ENCODE data around the gene CMC4. TPM values are rescaled to one million over a fixed set of nuclear protein-coding genes. Genes with fewer than 3 reads are reported as not detected.

Gene CMC4
- total RNA-seq, 2 experiments from 2014 or later = 5.6 to 6.5 TPM

- peaks cover 39% of the 10 kb centered on the region for H3K36me3 Mint-ChIP-seq (ENCODE audit: low read depth)
- ATAC-seq (ENCODE audit: poor library complexity) = no peak
- no peak overlapping the region for H3K4me3 Mint-ChIP-seq
- Histone ChIP-seq H3K4me1 (ENCODE audit: insufficient read depth, low read length) (no peaks in the 10 kb centered on the region), H3K36me3 (ENCODE audit: insufficient read depth, low read length) (peaks cover 22% of the 10 kb centered on the region), H3K9me3 (ENCODE audit: control insufficient read depth in 1 of 2, insufficient read depth in 1 of 2, low read length in 2 of 2) (no peaks in the 10 kb centered on the region), H3K27me3 (ENCODE audit: control insufficient read depth in 1 of 2, insufficient read depth in 2 of 2, low read length in 2 of 2) (no peaks in the 10 kb centered on the region), H3K27ac (ENCODE audit: low read depth in 1 of 2, low read length in 2 of 2) (no peak overlapping the region), H3K4me3 (ENCODE audit: low read length) (no peak overlapping the region)
- H3K4me1 Mint-ChIP-seq (ENCODE audit: low read depth) = no peaks in the 10 kb centered on the region
- CTCF ChIA-PET = no interaction called here
- intact Hi-C loops (cut with DNase I, micrococcal nuclease) = no loop called here
- H3K27me3 Mint-ChIP-seq = no peaks in the 10 kb centered on the region
- H3K9me3 Mint-ChIP-seq = no peaks in the 10 kb centered on the region
- DNase-seq = no peak
- POLR2A ChIA-PET = no interaction called here
- no peak for TF ChIP-seq CTCF (IDR thresholded peaks at IDR 0.05)
- no peak overlapping the region for H3K27ac Mint-ChIP-seq
Observed at GRCh38 chrX:155112171-155112570, 41.2 kb upstream of the CMC4 start.

DNA sequence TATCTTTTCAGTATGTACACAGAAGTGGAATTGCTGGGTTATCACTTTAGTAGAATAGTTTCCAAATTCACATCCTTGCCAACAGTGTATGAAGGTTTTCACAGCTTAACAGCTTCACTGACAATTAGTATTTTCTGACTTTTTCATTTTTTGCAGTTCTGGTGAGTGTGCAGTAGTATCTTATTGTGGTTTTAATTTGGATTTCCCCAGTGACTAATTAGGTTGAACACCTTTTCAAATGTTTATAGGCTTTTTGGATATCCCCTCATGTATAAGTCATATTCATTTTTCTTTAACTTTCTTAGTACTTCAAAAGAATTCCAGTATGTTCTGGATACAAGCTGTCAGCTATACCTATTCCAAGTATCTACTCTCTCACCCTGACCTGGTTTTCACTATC is 37.5 kb upstream of the CMC4 start:
- Histone ChIP-seq H3K4me3 (ENCODE audit: low read length) (no peak overlapping the region), H3K27ac (ENCODE audit: low read depth in 1 of 2, low read length in 2 of 2) (no peak overlapping the region), H3K27me3 (ENCODE audit: control insufficient read depth in 1 of 2, insufficient read depth in 2 of 2, low read length in 2 of 2) (no peaks in the 10 kb centered on the region), H3K36me3 (ENCODE audit: insufficient read depth, low read length) (peaks cover 15% of the 10 kb centered on the region), H3K4me1 (ENCODE audit: insufficient read depth, low read length) (no peaks in the 10 kb centered on the region), H3K9me3 (ENCODE audit: control insufficient read depth in 1 of 2, insufficient read depth in 1 of 2, low read length in 2 of 2) (no peaks in the 10 kb centered on the region)
- intact Hi-C loops (cut with DNase I, micrococcal nuclease) = loop anchor here in 1 of 2 experiments (10.0 kb wide), 1 partner anchor 546 kb away; no protein-coding TSS in a partner anchor
- peaks cover 7% of the 10 kb centered on the region for H3K4me1 Mint-ChIP-seq (ENCODE audit: low read depth)
- peaks cover 49% of the 10 kb centered on the region for H3K36me3 Mint-ChIP-seq (ENCODE audit: low read depth)
- no peak overlapping the region for H3K27ac Mint-ChIP-seq
- ChIA-PET POLR2A (no interaction called here), CTCF (no interaction called here)
- no peak for TF ChIP-seq CTCF (IDR thresholded peaks at IDR 0.05)
- no peak for DNase-seq
- no peaks in the 10 kb centered on the region for H3K9me3 Mint-ChIP-seq
- no peak for ATAC-seq (ENCODE audit: poor library complexity)
- H3K4me3 Mint-ChIP-seq = no peak overlapping the region
- H3K27me3 Mint-ChIP-seq = no peaks in the 10 kb centered on the region

GRCh38 chrX:155105919-155106318 is 35.0 kb upstream of the CMC4 start:
- Mint-ChIP-seq H3K4me3 (no peak overlapping the region), H3K36me3 (ENCODE audit: low read depth) (peaks cover 48% of the 10 kb centered on the region), H3K4me1 (ENCODE audit: low read depth) (peaks cover 7% of the 10 kb centered on the region), H3K27me3 (no peaks in the 10 kb centered on the region), H3K27ac (no peak overlapping the region), H3K9me3 (no peaks in the 10 kb centered on the region)
- Histone ChIP-seq H3K4me1 (ENCODE audit: insufficient read depth, low read length) (no peaks in the 10 kb centered on the region), H3K36me3 (ENCODE audit: insufficient read depth, low read length) (peaks cover 18% of the 10 kb centered on the region), H3K27me3 (ENCODE audit: control insufficient read depth in 1 of 2, insufficient read depth in 2 of 2, low read length in 2 of 2) (no peaks in the 10 kb centered on the region), H3K4me3 (ENCODE audit: low read length) (no peak overlapping the region), H3K9me3 (ENCODE audit: control insufficient read depth in 1 of 2, insufficient read depth in 1 of 2, low read length in 2 of 2) (no peaks in the 10 kb centered on the region), H3K27ac (ENCODE audit: low read depth in 1 of 2, low read length in 2 of 2) (no peak overlapping the region)
- POLR2A ChIA-PET = no interaction called here
- ATAC-seq (ENCODE audit: poor library complexity) = no peak
- no peak for DNase-seq
- intact Hi-C loops (cut with DNase I, micrococcal nuclease) = loop anchor here in 1 of 2 experiments (10.0 kb wide), 1 partner anchor 549 kb away; no protein-coding TSS in a partner anchor
- CTCF ChIA-PET = no interaction called here
- no peak for TF ChIP-seq CTCF (IDR thresholded peaks at IDR 0.05)

Data from CD4-positive, alpha-beta T cell (primary cell).